Endothelial cell of umbilical vein (primary cell): ENCODE data around the gene CEP120. TPM values are rescaled to one million over a fixed set of nuclear protein-coding genes. Genes with fewer than 3 reads are reported as not detected.
"Not testable (repeated sequence)": the region's sequence is repeated elsewhere in the genome, so short reads cannot be mapped to it uniquely, and the experiment has no call there.

Experiments
- BruUV-seq: library from RNA; stranded (reverse); fragments of 400-500 nt; replicated peaks from 2 replicates; lab custom pipeline; 2021; lab: Mats Ljungman, UMichigan
- CTCF ChIA-PET: fragments of 300-600, 350-600 bp; sonication (Branson Sonifier 250); formaldehyde crosslinking; loops from one replicate; lab custom pipeline; 2021; ENCODE audit warnings: antibody characterized with exemption, inconsistent platforms; lab: Charles Lee
- POLR2A ChIA-PET: fragments of 300-600, 350-600 bp; sonication (Branson Sonifier 250); formaldehyde crosslinking; loops from one replicate; lab custom pipeline; 2021; ENCODE audit warnings: antibody characterized with exemption, inconsistent platforms; lab: Charles Lee
- DNase-seq: peaks from one replicate; pipeline ENCODE4 v3.0.0-alpha.2; 2011; ENCODE audit warnings: low read depth, low spot score
- FAIRE-seq: peaks from 2 replicates; lab custom pipeline; 2011; peaks lifted over from hg19 to GRCh38; lab: Jason Lieb, UNC
- H2AFZ ChIP-seq: 2 replicates; pipeline ENCODE4 v1.6.0; 2012; ENCODE audit warnings: low read depth, low read length, control low read depth, inconsistent platforms
- H3K27ac ChIP-seq: 2 replicates; pipeline ENCODE4 v1.5.1; 2011; ENCODE audit warnings: low read depth, mild to moderate bottlenecking, control low read depth, low read length, moderate library complexity; ENCODE audit not compliant: insufficient read depth
- H3K27me3 ChIP-seq, 2 experiments: 2 replicates each; pipeline versions ENCODE4 v1.6.0 to v1.6.1; 2011; ENCODE audit warnings: low read length in 2 of 2, mixed read lengths in 1 of 2; ENCODE audit not compliant: control insufficient read depth in 2 of 2, insufficient read depth in 2 of 2
- H3K36me3 ChIP-seq, 2 experiments: 2 replicates in 1 of 2; 3 replicates in 1 of 2; pipeline ENCODE4 v1.5.1; 2011; ENCODE audit warnings: low read length in 2 of 2, mild to moderate bottlenecking in 1 of 2, moderate library complexity in 1 of 2; ENCODE audit not compliant: control insufficient read depth in 2 of 2, insufficient read depth in 2 of 2; ENCODE audit errors: extremely low read depth in 1 of 2
- H3K4me1 ChIP-seq: 3 replicates; pipeline ENCODE4 v1.5.1; 2011; ENCODE audit warnings: mild to moderate bottlenecking, low read length; ENCODE audit not compliant: control insufficient read depth, insufficient read depth; ENCODE audit errors: extremely low read depth
- H3K4me2 ChIP-seq: 2 replicates; pipeline ENCODE4 v1.6.1; 2011; ENCODE audit warnings: low read length, control low read depth, mixed read lengths; ENCODE audit not compliant: insufficient read depth
- H3K4me3 ChIP-seq, 3 experiments: fragments of 200-600 bp in 1 of 3; sonication (generic), shearing (Covaris generic) in 1 of 3; replicated peaks in 1 of 3; 2 replicates each; pipeline ENCODE4 v1.5.1; 2011 to 2016; ENCODE audit warnings: control low read depth in 3 of 3, low read length in 3 of 3, mild to moderate bottlenecking in 2 of 3, inconsistent platforms in 1 of 3, low read depth in 1 of 3, moderate library complexity in 1 of 3; ENCODE audit not compliant: insufficient read depth in 1 of 3
- H3K79me2 ChIP-seq: 2 replicates; pipeline ENCODE4 v1.6.0; 2012; ENCODE audit warnings: low read length, inconsistent platforms; ENCODE audit not compliant: control insufficient read depth, insufficient read depth
- H3K9ac ChIP-seq: replicated peaks from 2 replicates; pipeline ENCODE3; 2011; ENCODE audit warnings: low read length, control low read depth; ENCODE audit not compliant: insufficient read depth; ENCODE audit errors: extremely low read depth
- H3K9me1 ChIP-seq: replicated peaks from 3 replicates; pipeline ENCODE4 v1.6.0; 2011; ENCODE audit warnings: mild to moderate bottlenecking, low read length; ENCODE audit not compliant: control insufficient read depth, insufficient read depth; ENCODE audit errors: extremely low read depth
- H3K9me3 ChIP-seq: replicated peaks from 2 replicates; pipeline ENCODE4 v1.5.1; 2012; ENCODE audit warnings: low read length, inconsistent platforms; ENCODE audit not compliant: control insufficient read depth, insufficient read depth
- H4K20me1 ChIP-seq: replicated peaks from 2 replicates; pipeline ENCODE3; 2011; ENCODE audit warnings: mild to moderate bottlenecking, low read length; ENCODE audit not compliant: control insufficient read depth, insufficient read depth; ENCODE audit errors: extremely low read depth
- CTCF ChIP-seq, 2 donors: IDR thresholded peaks; 1 replicate in 1 of 2; 2 replicates in 1 of 2; pipeline ENCODE4 v1.5.1; 2011; ENCODE audit warnings: low read length in 2 of 2, mild to moderate bottlenecking in 2 of 2, moderate library complexity in 2 of 2, control low read depth in 1 of 2, inconsistent platforms in 1 of 2, low read depth in 1 of 2; ENCODE audit not compliant: insufficient read depth in 1 of 2; ENCODE audit errors: extremely low read depth in 1 of 2
- EZH2 ChIP-seq: IDR thresholded peaks from 2 replicates; pipeline ENCODE4 v1.6.1; 2012; ENCODE audit warnings: borderline replicate concordance, low read depth, mild to moderate bottlenecking, moderate library complexity, low read length, inconsistent platforms; ENCODE audit not compliant: severe bottlenecking
- FOS ChIP-seq: IDR thresholded peaks from 2 replicates; pipeline ENCODE4 v1.6.1; 2011; ENCODE audit warnings: mild to moderate bottlenecking, low read length, moderate library complexity, borderline replicate concordance; ENCODE audit not compliant: insufficient read depth
- GATA2 ChIP-seq: IDR thresholded peaks from 2 replicates; pipeline ENCODE4 v1.7.0; 2011; ENCODE audit warnings: low read depth, mild to moderate bottlenecking, moderate library complexity, mixed read lengths, low read length; ENCODE audit not compliant: insufficient read length, insufficient read depth
- JUN ChIP-seq: IDR thresholded peaks from 2 replicates; pipeline ENCODE4 v1.6.1; 2011; ENCODE audit warnings: borderline replicate concordance, low read depth; ENCODE audit not compliant: insufficient read length, insufficient read depth
- MAX ChIP-seq: IDR thresholded peaks from 2 replicates; pipeline ENCODE4 v1.6.1; 2011; ENCODE audit not compliant: insufficient read depth, insufficient read length
- MYC ChIP-seq: IDR thresholded peaks from one replicate; pipeline ENCODE4 v1.6.1; 2011; ENCODE audit warnings: mild to moderate bottlenecking, low read depth, low read length
- POLR2A ChIP-seq: IDR thresholded peaks from 2 replicates; pipeline ENCODE4 v1.6.1; 2012; ENCODE audit warnings: low read depth, mild to moderate bottlenecking, control low read depth, low read length
- POLR2AphosphoS5 ChIP-seq: IDR thresholded peaks from 2 replicates; pipeline ENCODE4 v1.6.1; 2012; ENCODE audit warnings: low read depth, mild to moderate bottlenecking, control low read depth, low read length, moderate library complexity; ENCODE audit not compliant: insufficient read depth
- dilution Hi-C: fragments of 300-500 bp; cut with MboI; formaldehyde crosslinking; loops from one replicate; pipeline ENCODE4 v1.15.0; 2019; ENCODE audit warnings: low sequenced_read_pairs; ENCODE audit not compliant: extremely low pct_ligation_motif_present
- intact Hi-C: fragments of 100-400 bp; cut with micrococcal nuclease; formaldehyde crosslinking; loops from one replicate; pipeline ENCODE4 v1.10.0; 2022
- polyA plus RNA-seq, 4 experiments: library from polyadenylated mRNA; depleted of rRNA in 3 of 4; stranded (reverse) in 3 of 4; unstranded in 1 of 4; fragments of >200 nt; gene quantifications; 2 replicates each; pipeline versions ENCODE4 v1.2.1 to v1.2.3, GENCODE V29; 2011 to 2012; ENCODE audit warnings: missing spikeins in 1 of 4
- total RNA-seq: library from RNA; stranded (reverse); gene quantifications from 2 replicates; pipeline ENCODE4 v1.2.3, GENCODE V29; 2021

The CEP120 gene
- total and polyA plus RNA-seq, 2 donors (not counting 3 experiments of a cell fraction or from before 2014, with no cell fraction given), result 6.6 to 18.8 TPM

GRCh38 chr5:123308377-123308776 is 114.8 kb downstream of the CEP120 start:
- POLR2A ChIA-PET, result not testable (repeated sequence)

GRCh38 chr5:123305751-123306150 is 117.5 kb downstream of the CEP120 start:
- Histone ChIP-seq H3K36me3 (no peaks in the 10 kb centered on the region), H3K9me3 (no peaks in the 10 kb centered on the region), H3K27me3 (no peaks in the 10 kb centered on the region), H3K4me2 (no peak overlapping the region), H3K9me1 (no peaks in the 10 kb centered on the region), H3K27ac (no peak overlapping the region), H3K4me3 (no peak overlapping the region), H4K20me1 (no peaks in the 10 kb centered on the region), H3K9ac (no peak overlapping the region), H2AFZ (no peak overlapping the region), H3K79me2 (no peaks in the 10 kb centered on the region), H3K4me1 (no peaks in the 10 kb centered on the region)
- ChIA-PET POLR2A (no interaction called here), CTCF (interaction anchor here (0.7 to 1.4 kb wide), 2 partner anchors 13 to 602 kb away, joined by 3 read pairs; no protein-coding TSS in a partner anchor)
- no peak for TF ChIP-seq JUN
- no peak for TF ChIP-seq MAX
- TF ChIP-seq POLR2A, result no peak
- no peak for TF ChIP-seq CTCF (IDR thresholded peaks at IDR 0.05; ENCODE audit: extremely low read depth in 1 of 2, insufficient read depth in 1 of 2, low read depth in 1 of 2, low read length in 2 of 2)
- no peak for TF ChIP-seq POLR2AphosphoS5
- TF ChIP-seq MYC, result no peak
- no peak for TF ChIP-seq EZH2
- TF ChIP-seq GATA2, result no peak
- TF ChIP-seq FOS, result no peak
- BruUV-seq, result no TSS peak
- dilution Hi-C loops (no loop called here), intact Hi-C loops (no loop called here)
- DNase-seq (no peak), FAIRE-seq (no peak)

More at GRCh38 chr5:123308377-123308776, 114.8 kb downstream of the CEP120 start:
- H3K27me3 ChIP-seq, H4K20me1 ChIP-seq, H3K36me3 ChIP-seq, H3K9me1 ChIP-seq, H3K79me2 ChIP-seq, H3K9ac ChIP-seq, intact Hi-C loops, H3K9me3 ChIP-seq, H2AFZ ChIP-seq, dilution Hi-C loops, DNase-seq, H3K4me1 ChIP-seq, H3K4me2 ChIP-seq, FAIRE-seq, H3K27ac ChIP-seq, H3K4me3 ChIP-seq, BruUV-seq: not testable (repeated sequence)
- CTCF ChIA-PET, result interaction anchor here (1.3 kb wide), 1 partner anchor 792 kb away, joined by 3 read pairs; no protein-coding TSS in a partner anchor
